Measurements from ENCODE around the gene KCNC1.

KCNC1 gene

DNA sequence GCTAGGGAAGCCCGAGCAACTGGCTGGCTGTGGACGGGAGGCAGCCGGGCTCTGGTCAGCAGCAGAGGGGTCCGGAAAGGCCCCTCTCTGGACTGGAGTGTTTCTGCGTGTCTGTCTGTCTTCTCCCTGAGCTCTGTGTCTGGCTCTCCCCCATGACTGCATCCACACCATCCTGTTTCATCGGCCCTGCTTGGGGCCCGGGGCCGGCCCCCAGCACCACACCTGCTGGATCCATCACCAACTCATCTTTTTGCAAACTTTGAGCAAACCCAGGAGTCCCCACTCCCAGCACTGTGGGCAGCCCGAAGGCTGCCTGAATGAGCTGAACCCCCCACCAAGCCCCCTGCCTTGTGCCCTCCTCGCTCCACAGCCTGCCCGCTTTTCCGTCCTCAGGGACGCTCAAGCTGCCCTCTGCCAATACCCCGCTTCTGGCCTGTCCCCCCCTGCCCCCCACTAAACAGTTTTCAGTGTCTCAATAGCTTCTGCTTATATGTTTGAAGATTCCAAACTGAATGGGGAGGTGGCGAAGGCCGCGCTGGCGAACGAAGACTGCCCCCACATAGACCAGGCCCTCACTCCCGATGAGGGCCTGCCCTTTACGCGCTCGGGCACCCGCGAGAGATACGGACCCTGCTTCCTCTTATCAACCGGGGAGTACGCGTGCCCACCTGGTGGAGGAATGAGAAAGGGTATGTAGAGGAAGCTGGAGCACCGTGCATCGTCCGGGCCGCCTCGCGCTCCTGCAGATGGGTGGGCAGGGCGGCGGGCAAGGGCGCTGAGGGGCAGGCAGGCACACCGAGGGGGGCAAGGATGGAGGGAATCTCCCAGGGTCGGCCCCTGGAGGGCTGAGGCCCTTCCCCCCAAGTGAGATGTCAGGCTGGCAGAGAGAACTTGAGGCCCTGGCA is 44.6 kb downstream of the KCNC1 start:
- H3K4me3 ChIP-seq (ENCODE audit: low read depth, low read length) = no peak overlapping the region
- TF ChIP-seq, protein P1, sequence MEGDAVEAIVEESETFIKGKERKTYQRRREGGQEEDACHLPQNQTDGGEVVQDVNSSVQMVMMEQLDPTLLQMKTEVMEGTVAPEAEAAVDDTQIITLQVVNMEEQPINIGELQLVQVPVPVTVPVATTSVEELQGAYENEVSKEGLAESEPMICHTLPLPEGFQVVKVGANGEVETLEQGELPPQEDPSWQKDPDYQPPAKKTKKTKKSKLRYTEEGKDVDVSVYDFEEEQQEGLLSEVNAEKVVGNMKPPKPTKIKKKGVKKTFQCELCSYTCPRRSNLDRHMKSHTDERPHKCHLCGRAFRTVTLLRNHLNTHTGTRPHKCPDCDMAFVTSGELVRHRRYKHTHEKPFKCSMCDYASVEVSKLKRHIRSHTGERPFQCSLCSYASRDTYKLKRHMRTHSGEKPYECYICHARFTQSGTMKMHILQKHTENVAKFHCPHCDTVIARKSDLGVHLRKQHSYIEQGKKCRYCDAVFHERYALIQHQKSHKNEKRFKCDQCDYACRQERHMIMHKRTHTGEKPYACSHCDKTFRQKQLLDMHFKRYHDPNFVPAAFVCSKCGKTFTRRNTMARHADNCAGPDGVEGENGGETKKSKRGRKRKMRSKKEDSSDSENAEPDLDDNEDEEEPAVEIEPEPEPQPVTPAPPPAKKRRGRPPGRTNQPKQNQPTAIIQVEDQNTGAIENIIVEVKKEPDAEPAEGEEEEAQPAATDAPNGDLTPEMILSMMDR (IDR thresholded peaks at IDR 0.05; ENCODE audit: low read depth, low read length) = no peak
- DNase-seq (ENCODE audit: low read depth, low spot score) = no peak
- in situ Hi-C loops (cut with HindIII; ENCODE audit: low sequenced_read_pairs) = no loop called here

DNA sequence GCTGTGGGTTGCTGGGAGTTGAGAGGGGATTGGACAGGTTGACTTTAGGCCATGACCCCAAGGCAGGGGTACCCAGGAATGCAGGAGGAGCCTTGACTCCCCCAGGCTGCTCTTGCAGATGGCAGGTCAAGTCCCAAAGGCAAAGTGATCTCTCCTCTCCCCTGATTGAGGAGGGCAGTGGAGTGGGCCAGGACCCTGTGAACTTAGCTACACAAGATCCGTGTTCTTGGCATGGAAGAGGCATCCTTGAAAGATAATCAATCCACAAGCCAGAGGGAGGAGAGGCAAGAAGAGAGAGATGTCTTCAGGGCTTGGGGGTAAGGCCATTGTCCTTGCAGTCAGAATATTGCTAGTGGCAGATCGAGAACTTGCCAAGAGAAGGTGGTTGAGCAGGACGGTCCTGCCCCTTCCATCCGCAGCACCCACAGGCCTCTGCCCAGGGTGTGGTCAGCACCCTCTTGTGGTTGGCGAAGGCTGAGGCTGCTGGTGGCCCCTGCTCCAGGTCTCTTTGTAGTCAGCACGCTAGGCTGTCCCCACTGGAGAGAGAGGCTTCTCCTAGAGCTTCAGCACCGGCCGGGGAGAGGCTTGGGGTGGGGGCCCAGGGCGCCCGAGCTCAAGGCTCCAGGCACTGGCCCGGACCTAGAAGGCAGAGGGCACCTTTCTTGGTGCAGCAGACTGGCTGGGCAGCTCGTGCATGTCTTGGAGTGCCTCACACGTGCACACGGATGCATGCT is 45.4 kb downstream of the KCNC1 start:
- TF ChIP-seq, protein P1 (IDR thresholded peaks at IDR 0.05; ENCODE audit: low read depth, low read length) = no peak
- in situ Hi-C loops (cut with HindIII; ENCODE audit: low sequenced_read_pairs) = no loop called here
- no peak overlapping the region for H3K4me3 ChIP-seq (ENCODE audit: low read depth, low read length)
- no peak for DNase-seq (ENCODE audit: low read depth, low spot score)

DNA sequence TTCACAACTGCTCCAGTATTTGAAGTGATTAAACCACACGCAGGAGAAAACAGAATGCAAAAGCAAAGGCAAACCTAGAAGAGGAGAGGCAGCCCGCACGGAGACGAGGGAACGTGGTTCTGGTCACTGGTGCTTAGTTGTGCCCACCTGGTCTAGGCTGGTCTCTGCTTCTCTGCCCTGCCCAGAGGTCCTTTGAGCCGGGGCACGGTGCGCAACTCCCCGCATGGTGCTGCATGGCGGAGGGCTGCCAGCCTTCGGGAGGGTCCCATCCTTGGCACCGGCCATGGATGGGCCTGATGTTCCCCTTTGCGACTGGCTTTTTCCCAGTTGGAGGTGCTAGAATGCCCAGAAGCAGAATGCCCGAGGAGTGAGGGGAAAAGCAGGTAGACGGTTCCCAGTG is 46.1 kb downstream of the KCNC1 start:
- no peak overlapping the region for H3K4me3 ChIP-seq (ENCODE audit: low read depth, low read length)
- TF ChIP-seq, protein P1 (IDR thresholded peaks at IDR 0.05; ENCODE audit: low read depth, low read length) = no peak
- DNase-seq (ENCODE audit: low read depth, low spot score) = no peak
- in situ Hi-C loops (cut with HindIII; ENCODE audit: low sequenced_read_pairs) = no loop called here

DNA sequence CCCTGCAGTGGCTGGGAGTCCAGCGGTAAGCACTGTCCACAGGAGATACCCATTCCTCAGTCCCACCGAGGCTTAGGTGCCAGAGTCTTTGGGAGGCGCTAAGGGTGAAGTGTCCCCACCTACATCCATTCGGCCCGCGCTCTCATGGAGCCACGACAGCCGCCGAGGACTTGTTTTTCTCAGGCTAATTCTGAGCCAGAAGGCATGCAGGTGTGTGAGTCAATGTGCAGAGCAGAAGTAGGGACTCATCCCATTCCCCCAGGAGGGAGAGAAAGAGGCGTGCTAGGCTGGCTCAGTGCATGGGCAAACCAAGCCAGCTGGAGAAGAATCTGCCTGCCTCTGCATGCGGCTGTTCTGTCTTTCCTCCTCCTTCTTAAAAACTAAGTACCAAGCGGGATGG is 46.6 kb downstream of the KCNC1 start:
- no peak overlapping the region for H3K4me3 ChIP-seq (ENCODE audit: low read depth, low read length)
- in situ Hi-C loops (cut with HindIII; ENCODE audit: low sequenced_read_pairs) = no loop called here
- TF ChIP-seq, protein P1 (IDR thresholded peaks at IDR 0.05; ENCODE audit: low read depth, low read length) = no peak
- DNase-seq (ENCODE audit: low read depth, low spot score) = no peak

DNA sequence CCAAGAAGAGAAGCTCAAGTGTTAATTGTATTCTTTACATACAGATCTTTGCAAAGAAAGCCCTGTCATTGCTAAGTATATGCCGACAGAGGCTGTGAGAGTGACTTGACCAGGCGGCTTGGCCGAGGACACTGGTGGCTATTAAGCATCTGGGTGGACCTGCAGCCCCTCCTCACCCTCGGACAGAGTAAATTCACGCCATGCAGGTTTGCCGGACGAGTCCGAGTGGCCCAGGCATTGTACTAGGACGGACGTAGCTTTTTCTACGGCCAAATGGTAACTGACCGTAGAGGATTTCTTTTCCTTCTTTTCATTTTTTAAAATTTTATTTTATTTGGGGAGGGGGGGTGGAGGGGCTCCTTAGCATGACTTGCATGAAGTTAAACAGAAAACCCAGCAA is 47.0 kb downstream of the KCNC1 start:
- no peak for DNase-seq (ENCODE audit: low read depth, low spot score)
- no peak overlapping the region for H3K4me3 ChIP-seq (ENCODE audit: low read depth, low read length)
- in situ Hi-C loops (cut with HindIII; ENCODE audit: low sequenced_read_pairs) = no loop called here
- TF ChIP-seq, protein P1 (IDR thresholded peaks at IDR 0.05; ENCODE audit: low read depth, low read length) = no peak

DNA sequence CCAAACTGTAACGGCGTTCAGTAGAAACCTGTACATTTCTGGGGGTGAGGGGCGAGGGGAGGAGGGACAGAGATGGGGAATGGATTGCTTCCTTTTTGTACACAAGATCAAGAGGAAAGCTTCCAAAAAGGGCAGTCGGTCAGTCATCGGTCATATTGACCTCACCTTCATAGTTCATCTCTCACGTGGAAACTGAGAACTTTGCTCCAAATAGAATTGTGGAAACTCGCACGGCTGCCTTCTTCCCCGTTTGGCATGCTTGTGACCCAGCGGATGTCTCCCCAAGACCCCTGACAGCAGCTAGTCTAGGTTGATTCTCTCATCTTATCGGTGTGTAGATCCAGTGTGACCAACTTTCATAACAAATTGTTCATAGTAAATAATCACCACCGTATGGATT is 47.6 kb downstream of the KCNC1 start:
- no peak for DNase-seq (ENCODE audit: low read depth, low spot score)
- in situ Hi-C loops (cut with HindIII; ENCODE audit: low sequenced_read_pairs) = no loop called here
- TF ChIP-seq, protein P1 (IDR thresholded peaks at IDR 0.05; ENCODE audit: low read depth, low read length) = no peak

More for the DNA sequence above, 47.6 kb downstream of the KCNC1 start:
- H3K4me3 ChIP-seq (ENCODE audit: low read depth, low read length) = no peak overlapping the region

All from astrocyte of the spinal cord (primary cell).